ENCODE results near the gene KRTAP24-1.

KRTAP24-1 gene

GRCh38 chr21:30243691-30244090, 39.1 kb downstream of the KRTAP24-1 start:
- DNase-seq (ENCODE audit: low read depth) = no peak
- H3K4me3 ChIP-seq (ENCODE audit: control insufficient read depth, low read depth, low read length) = no peak overlapping the region
- TF ChIP-seq, protein P1, sequence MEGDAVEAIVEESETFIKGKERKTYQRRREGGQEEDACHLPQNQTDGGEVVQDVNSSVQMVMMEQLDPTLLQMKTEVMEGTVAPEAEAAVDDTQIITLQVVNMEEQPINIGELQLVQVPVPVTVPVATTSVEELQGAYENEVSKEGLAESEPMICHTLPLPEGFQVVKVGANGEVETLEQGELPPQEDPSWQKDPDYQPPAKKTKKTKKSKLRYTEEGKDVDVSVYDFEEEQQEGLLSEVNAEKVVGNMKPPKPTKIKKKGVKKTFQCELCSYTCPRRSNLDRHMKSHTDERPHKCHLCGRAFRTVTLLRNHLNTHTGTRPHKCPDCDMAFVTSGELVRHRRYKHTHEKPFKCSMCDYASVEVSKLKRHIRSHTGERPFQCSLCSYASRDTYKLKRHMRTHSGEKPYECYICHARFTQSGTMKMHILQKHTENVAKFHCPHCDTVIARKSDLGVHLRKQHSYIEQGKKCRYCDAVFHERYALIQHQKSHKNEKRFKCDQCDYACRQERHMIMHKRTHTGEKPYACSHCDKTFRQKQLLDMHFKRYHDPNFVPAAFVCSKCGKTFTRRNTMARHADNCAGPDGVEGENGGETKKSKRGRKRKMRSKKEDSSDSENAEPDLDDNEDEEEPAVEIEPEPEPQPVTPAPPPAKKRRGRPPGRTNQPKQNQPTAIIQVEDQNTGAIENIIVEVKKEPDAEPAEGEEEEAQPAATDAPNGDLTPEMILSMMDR (IDR thresholded peaks at IDR 0.05; ENCODE audit: control insufficient read depth, insufficient read depth, low read depth, low read length, missing control alignments) = no peak

GRCh38 chr21:30240661-30241060, 42.1 kb downstream of the KRTAP24-1 start:
- TF ChIP-seq, protein P1 (IDR thresholded peaks at IDR 0.05; ENCODE audit: control insufficient read depth, insufficient read depth, low read depth, low read length, missing control alignments) = no peak
- no peak overlapping the region for H3K4me3 ChIP-seq (ENCODE audit: control insufficient read depth, low read depth, low read length)
- no peak for DNase-seq (ENCODE audit: low read depth)

- TF ChIP-seq, protein P1 (IDR thresholded peaks at IDR 0.05; ENCODE audit: control insufficient read depth, insufficient read depth, low read depth, low read length, missing control alignments) = no peak
- H3K4me3 ChIP-seq (ENCODE audit: control insufficient read depth, low read depth, low read length) = no peak overlapping the region
- DNase-seq (ENCODE audit: low read depth) = no peak
These were observed 44.6 kb downstream of the KRTAP24-1 start for GRCh38 chr21:30238168-30238567.

- H3K4me3 ChIP-seq (ENCODE audit: control insufficient read depth, low read depth, low read length) = no peak overlapping the region
- TF ChIP-seq, protein P1 (IDR thresholded peaks at IDR 0.05; ENCODE audit: control insufficient read depth, insufficient read depth, low read depth, low read length, missing control alignments) = no peak
- no peak for DNase-seq (ENCODE audit: low read depth)
These were observed 48.1 kb downstream of the KRTAP24-1 start for GRCh38 chr21:30234643-30235042.

- no peak for DNase-seq (ENCODE audit: low read depth)
- TF ChIP-seq, protein P1 (IDR thresholded peaks at IDR 0.05; ENCODE audit: control insufficient read depth, insufficient read depth, low read depth, low read length, missing control alignments) = no peak
These were observed 48.7 kb downstream of the KRTAP24-1 start for GRCh38 chr21:30234050-30234449.

DNA sequence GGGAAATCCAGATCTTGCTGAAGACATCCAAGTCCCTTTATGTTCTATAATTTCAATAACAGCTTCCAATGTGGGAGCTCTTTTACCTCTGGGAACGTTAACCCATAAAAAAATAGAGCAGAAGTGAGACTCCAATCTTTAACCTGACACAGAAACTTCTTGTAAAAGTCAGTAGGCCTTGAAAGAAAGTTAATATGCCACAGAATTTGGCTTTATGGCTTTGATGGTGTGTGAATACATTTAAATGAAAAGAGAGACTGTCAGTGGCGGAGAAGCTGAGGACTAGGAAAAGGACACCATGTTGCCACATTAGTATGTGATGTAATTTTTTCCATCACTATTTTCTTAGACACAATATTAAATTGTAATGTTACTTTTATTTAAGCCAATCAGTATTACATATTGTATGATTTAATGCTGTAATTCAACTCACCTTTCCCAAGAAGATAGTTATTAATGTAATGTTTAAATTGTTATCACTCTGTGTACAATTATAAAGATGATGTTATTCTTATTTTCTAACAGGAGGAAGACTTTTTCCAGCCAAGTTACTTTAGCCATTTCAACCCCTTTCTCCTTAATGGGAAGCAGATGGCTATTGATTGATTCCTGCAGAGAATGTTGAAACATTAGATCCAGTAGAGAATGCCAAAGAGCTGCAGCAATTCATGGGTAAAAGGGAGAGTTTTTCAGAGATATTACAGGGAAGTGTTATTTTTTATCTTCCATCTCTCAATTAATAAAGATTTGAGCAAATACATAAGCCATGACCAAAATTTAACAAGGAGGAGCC, 49.3 kb downstream of the KRTAP24-1 start:
- H3K4me3 ChIP-seq (ENCODE audit: control insufficient read depth, low read depth, low read length) = no peak overlapping the region
- TF ChIP-seq, protein P1 (IDR thresholded peaks at IDR 0.05; ENCODE audit: control insufficient read depth, insufficient read depth, low read depth, low read length, missing control alignments) = no peak
- no peak for DNase-seq (ENCODE audit: low read depth)

More at GRCh38 chr21:30234050-30234449, 48.7 kb downstream of the KRTAP24-1 start:
- H3K4me3 ChIP-seq (ENCODE audit: control insufficient read depth, low read depth, low read length) = no peak overlapping the region
